K562 (cell line): ENCODE data around the gene RIMBP3C. TPM values are rescaled to one million over a fixed set of nuclear protein-coding genes. Genes with fewer than 3 reads are reported as not detected.

ENCODE experiments used
- BRCA1 ChIP-seq, 2 experiments: fragments of 450-650 bp in 1 of 2; sonication (generic) in 1 of 2; formaldehyde crosslinking in 1 of 2; IDR thresholded peaks; 2 replicates each; pipeline versions ENCODE4 v1.5.0 to v1.6.1; 2017 to 2020; ENCODE audit warnings: mild to moderate bottlenecking in 1 of 2, missing genetic modification reagents in 1 of 2
- BRD4 ChIP-seq: fragments of 200-600 bp; sonication (generic); IDR thresholded peaks from 2 replicates; pipeline ENCODE4 v1.6.1; 2017; ENCODE audit warnings: inconsistent platforms
- HMG20B ChIP-seq: fragments of 250-450 bp; sonication (Bioruptor Pico); IDR thresholded peaks from 2 replicates; pipeline ENCODE4 v1.5.0; 2021; ENCODE audit warnings: mild to moderate bottlenecking
- JUN ChIP-seq, 2 experiments: sonication (generic) in 1 of 2; formaldehyde crosslinking in 1 of 2; IDR thresholded peaks; 2 replicates each; pipeline versions ENCODE4 v1.6.1 to v1.8.0; 2012 to 2022; ENCODE audit warnings: borderline replicate concordance in 2 of 2, mild to moderate bottlenecking in 2 of 2, improper control_type of control experiment in 1 of 2, low read depth in 1 of 2, low read length in 1 of 2, missing genetic modification reagents in 1 of 2
- REST ChIP-seq, 2 experiments: fragments of 450-650 bp; formaldehyde crosslinking in 1 of 2; IDR thresholded peaks; 2 replicates each; pipeline versions ENCODE4 v1.4.0 to v1.6.1; 2014 to 2020; ENCODE audit warnings: mild to moderate bottlenecking in 2 of 2, borderline replicate concordance in 1 of 2, low read depth in 1 of 2
- TEAD1 ChIP-seq, 2 experiments: fragments of 450-650 bp in 1 of 2; sonication (generic) in 1 of 2; formaldehyde crosslinking; IDR thresholded peaks; 2 replicates each; pipeline versions ENCODE4 v1.4.0 to v1.8.0; 2020 to 2022; ENCODE audit warnings: mild to moderate bottlenecking in 2 of 2, missing genetic modification reagents in 1 of 2
- VEZF1 ChIP-seq: fragments of 200-800 bp; sonication (Bioruptor generic); IDR thresholded peaks from 2 replicates; pipeline ENCODE4 v1.6.1; 2017; ENCODE audit warnings: missing genetic modification characterization, missing compliant biosample characterization
- ZBTB17 ChIP-seq: fragments of 450-650 bp; formaldehyde crosslinking; IDR thresholded peaks from 2 replicates; pipeline ENCODE4 v1.4.0; 2020; ENCODE audit warnings: mild to moderate bottlenecking
- ZBTB5 ChIP-seq: fragments of 450-650 bp; IDR thresholded peaks from 2 replicates; pipeline ENCODE4 v1.6.1; 2017; ENCODE audit warnings: antibody characterized with exemption
- ZBTB7A ChIP-seq: IDR thresholded peaks from 2 replicates; pipeline ENCODE4 v1.6.1; 2011; ENCODE audit warnings: low read depth, mild to moderate bottlenecking, low read length, moderate library complexity, borderline replicate concordance; ENCODE audit not compliant: control insufficient read depth
- ZNF57 ChIP-seq: fragments of 450-650 bp; formaldehyde crosslinking; IDR thresholded peaks from 2 replicates; pipeline ENCODE4 v1.4.0; 2020; ENCODE audit warnings: mild to moderate bottlenecking, moderate library complexity
- ZNF764 ChIP-seq: fragments of 250-450 bp; sonication (Bioruptor Pico); IDR thresholded peaks from 2 replicates; pipeline ENCODE4 v1.4.0; 2020; ENCODE audit warnings: low read depth, mild to moderate bottlenecking, moderate library complexity
- polyA plus RNA-seq, 8 experiments: library from polyadenylated mRNA; depleted of rRNA in 4 of 8; stranded (reverse) in 5 of 8; unstranded in 3 of 8; fragments of >200 nt; fragmentation: Nextera tagmentation in 2 of 8; fragmentation: Illumina TruSeq in 1 of 8; extraction: Ambion mirVana in 2 of 8; extraction: Trizol in 1 of 8; gene quantifications; 2 replicates each; pipeline versions ENCODE4 v1.2.1 to v1.2.3, GENCODE V29; 2011 to 2014; ENCODE audit warnings: inconsistent platforms in 1 of 8, missing spikeins in 1 of 8
- total RNA-seq, 7 experiments: library from RNA; depleted of rRNA in 6 of 7; stranded (reverse); fragments of >200 nt in 6 of 7; fragmentation: Illumina TruSeq in 2 of 7; extraction: Trizol in 2 of 7; gene quantifications; 2 replicates each; pipeline versions ENCODE4 v1.2.1 to v1.2.3, GENCODE V29; 2011 to 2021; ENCODE audit warnings: low replicate concordance in 1 of 7

Gene RIMBP3C
- total and polyA plus RNA-seq, 9 of the 15 experiments (the other 6 are each of a cell fraction or from before 2014, with no cell fraction given) = 0.09 to 0.98 (median 0.17) TPM; not detected in 2

- no peak for TF ChIP-seq REST (IDR thresholded peaks at IDR 0.05; ENCODE audit: borderline replicate concordance)
- peak; percentile 83; the same call in 1 of the 2 replicates for TF ChIP-seq REST (CRISPR knock-in tag; IDR thresholded peaks at IDR 0.05; ENCODE audit: low read depth)
- TF ChIP-seq ZNF57 (CRISPR knock-in tag) = peak; percentile 68
- TF ChIP-seq JUN (IDR thresholded peaks at IDR 0.05; ENCODE audit: borderline replicate concordance, low read depth, low read length) = peak; percentile 31; the same call in 1 of the 2 replicates
- no peak for TF ChIP-seq JUN (CRISPR knock-in tag; IDR thresholded peaks at IDR 0.05; ENCODE audit: borderline replicate concordance)
- TF ChIP-seq VEZF1 (CRISPR knock-in tag) = no peak
- peak; percentile 91 for TF ChIP-seq ZBTB17 (CRISPR knock-in tag)
- peak in 1 of 2 experiments; percentile 91; a peak in 2 of 4 replicates for TF ChIP-seq TEAD1 (CRISPR knock-in tag; IDR thresholded peaks at IDR 0.05)
- TF ChIP-seq ZBTB7A = no peak
- no peak for TF ChIP-seq HMG20B (CRISPR knock-in tag)
- no peak for TF ChIP-seq ZBTB5
- TF ChIP-seq ZNF764 (CRISPR knock-in tag) = peak; percentile 91; the same call in 1 of the 2 replicates
- TF ChIP-seq BRCA1 (IDR thresholded peaks at IDR 0.05) = no peak
- no peak for TF ChIP-seq BRCA1 (CRISPR knock-in tag; IDR thresholded peaks at IDR 0.05)
- TF ChIP-seq BRD4 = peak; percentile 100
These were observed 16.4 kb upstream of the RIMBP3C start, which contains the start of gene UBE2L3 (continued) for GRCh38 chr22:21567456-21568346.
